HepG2 (cell line): Measurements from ENCODE around the gene ACAD11. TPM values are rescaled to one million over a fixed set of nuclear protein-coding genes. Genes with fewer than 3 reads are reported as not detected.

ENCODE experiments used
- AGO1 ChIP-seq: fragments of 200-400 bp; formaldehyde crosslinking; IDR thresholded peaks from 2 replicates; pipeline ENCODE4 v1.6.1; 2017; ENCODE audit warnings: mild to moderate bottlenecking, low read depth, low read length, moderate library complexity; ENCODE audit not compliant: poor library complexity, severe bottlenecking
- MEIS1 ChIP-seq: sonication (generic); formaldehyde crosslinking; IDR thresholded peaks from 2 replicates; pipeline ENCODE4 v1.9.0; 2021; ENCODE audit warnings: mild to moderate bottlenecking, missing genetic modification reagents, moderate library complexity, borderline replicate concordance
- MTA1 ChIP-seq: sonication (generic); formaldehyde crosslinking; IDR thresholded peaks from 2 replicates; pipeline ENCODE4 v1.4.0; 2020; ENCODE audit warnings: missing genetic modification reagents, mild to moderate bottlenecking, borderline replicate concordance
- NR2F2 ChIP-seq: IDR thresholded peaks from 2 replicates; pipeline ENCODE4 v1.6.1; 2012; ENCODE audit warnings: low read depth, inconsistent platforms, borderline replicate concordance
- REPIN1 ChIP-seq: sonication (generic); formaldehyde crosslinking; IDR thresholded peaks from 2 replicates; pipeline ENCODE4 v1.8.0; 2022; ENCODE audit warnings: missing genetic modification reagents, low read depth, mild to moderate bottlenecking, borderline replicate concordance
- SNRNP70 ChIP-seq: fragments of 200-400 bp; formaldehyde crosslinking; IDR thresholded peaks from 2 replicates; pipeline ENCODE4 v1.6.1; 2017; ENCODE audit warnings: mild to moderate bottlenecking, low read depth, low read length, moderate library complexity
- ZBTB38 ChIP-seq: sonication (generic); formaldehyde crosslinking; IDR thresholded peaks from 2 replicates; pipeline ENCODE4 v1.5.1; 2020; ENCODE audit warnings: mild to moderate bottlenecking, missing genetic modification reagents
- ZNF180 ChIP-seq: sonication (generic); formaldehyde crosslinking; IDR thresholded peaks from 2 replicates; pipeline ENCODE4 v1.4.0; 2020; ENCODE audit warnings: low read depth, missing genetic modification reagents, borderline replicate concordance
- ZNF225 ChIP-seq: sonication (generic); formaldehyde crosslinking; IDR thresholded peaks from 2 replicates; pipeline ENCODE4 v1.4.0; 2020; ENCODE audit warnings: mild to moderate bottlenecking, missing genetic modification reagents
- ZNF337 ChIP-seq: sonication (generic); formaldehyde crosslinking; IDR thresholded peaks from 2 replicates; pipeline ENCODE4 v1.5.1; 2020; ENCODE audit warnings: missing genetic modification reagents, low read depth, mild to moderate bottlenecking, borderline replicate concordance
- ZNF343 ChIP-seq: sonication (generic); formaldehyde crosslinking; IDR thresholded peaks from 2 replicates; pipeline ENCODE4 v1.4.0; 2020; ENCODE audit warnings: mild to moderate bottlenecking, missing genetic modification reagents
- ZNF354B ChIP-seq: sonication (generic); formaldehyde crosslinking; IDR thresholded peaks from 2 replicates; pipeline ENCODE4 v1.8.0; 2022; ENCODE audit warnings: mild to moderate bottlenecking, missing genetic modification reagents
- ZNF775 ChIP-seq: sonication (generic); formaldehyde crosslinking; IDR thresholded peaks from 2 replicates; pipeline ENCODE4 v1.4.0; 2020; ENCODE audit warnings: missing genetic modification reagents, mild to moderate bottlenecking, moderate library complexity, borderline replicate concordance
- polyA plus RNA-seq, 8 experiments: library from polyadenylated mRNA; depleted of rRNA in 3 of 8; stranded (reverse) in 7 of 8; unstranded in 1 of 8; fragments of >200 nt; fragmentation: Illumina TruSeq in 4 of 8; extraction: Trizol in 4 of 8; gene quantifications; 2 replicates each; pipeline versions ENCODE4 v1.2.1 to v1.2.3, GENCODE V29; 2011 to 2016; ENCODE audit warnings: low read depth in 4 of 8, missing spikeins in 1 of 8, mixed read lengths in 1 of 8; ENCODE audit not compliant: insufficient read depth in 1 of 8
- total RNA-seq, 5 experiments: library from RNA; depleted of rRNA; stranded (reverse); fragments of >200 nt; fragmentation: Illumina TruSeq; extraction: Trizol; gene quantifications; 2 replicates each; pipeline ENCODE4 v1.2.3, GENCODE V29; 2016; ENCODE audit warnings: low read depth in 1 of 5
- TF ChIP-seq, protein P1 (sequence below): sonication (generic); formaldehyde crosslinking; IDR thresholded peaks from 2 replicates; pipeline ENCODE4 v1.9.0; 2021; ENCODE audit warnings: missing genetic modification reagents, mild to moderate bottlenecking, borderline replicate concordance
- TF ChIP-seq, protein P2 (sequence below): IDR thresholded peaks from 2 replicates; pipeline ENCODE4 v1.6.1; 2016; ENCODE audit warnings: missing compliant biosample characterization, missing genetic modification reagents, borderline replicate concordance
- TF ChIP-seq, protein P3 (sequence below): sonication (generic); formaldehyde crosslinking; IDR thresholded peaks from 2 replicates; pipeline ENCODE4 v1.4.0; 2020; ENCODE audit warnings: missing genetic modification reagents
- TF ChIP-seq, protein P4 (sequence below): sonication (generic); formaldehyde crosslinking; IDR thresholded peaks from 2 replicates; pipeline ENCODE4 v1.5.1; 2020; ENCODE audit warnings: mild to moderate bottlenecking, missing genetic modification reagents, borderline replicate concordance
- TF ChIP-seq, protein P5 (sequence below): sonication (generic); formaldehyde crosslinking; IDR thresholded peaks from 2 replicates; pipeline ENCODE4 v1.5.1; 2020; ENCODE audit warnings: missing genetic modification reagents, mild to moderate bottlenecking, borderline replicate concordance
- TF ChIP-seq, protein P6 (sequence below): sonication (generic); formaldehyde crosslinking; IDR thresholded peaks from 2 replicates; pipeline ENCODE4 v1.8.0; 2022; ENCODE audit warnings: low read depth, missing genetic modification reagents

Gene ACAD11
- total and polyA plus RNA-seq, 2 of the 13 experiments (the other 11 are each of a cell fraction or from before 2014, with no cell fraction given), result 30.6 to 56.9 TPM

DNA sequence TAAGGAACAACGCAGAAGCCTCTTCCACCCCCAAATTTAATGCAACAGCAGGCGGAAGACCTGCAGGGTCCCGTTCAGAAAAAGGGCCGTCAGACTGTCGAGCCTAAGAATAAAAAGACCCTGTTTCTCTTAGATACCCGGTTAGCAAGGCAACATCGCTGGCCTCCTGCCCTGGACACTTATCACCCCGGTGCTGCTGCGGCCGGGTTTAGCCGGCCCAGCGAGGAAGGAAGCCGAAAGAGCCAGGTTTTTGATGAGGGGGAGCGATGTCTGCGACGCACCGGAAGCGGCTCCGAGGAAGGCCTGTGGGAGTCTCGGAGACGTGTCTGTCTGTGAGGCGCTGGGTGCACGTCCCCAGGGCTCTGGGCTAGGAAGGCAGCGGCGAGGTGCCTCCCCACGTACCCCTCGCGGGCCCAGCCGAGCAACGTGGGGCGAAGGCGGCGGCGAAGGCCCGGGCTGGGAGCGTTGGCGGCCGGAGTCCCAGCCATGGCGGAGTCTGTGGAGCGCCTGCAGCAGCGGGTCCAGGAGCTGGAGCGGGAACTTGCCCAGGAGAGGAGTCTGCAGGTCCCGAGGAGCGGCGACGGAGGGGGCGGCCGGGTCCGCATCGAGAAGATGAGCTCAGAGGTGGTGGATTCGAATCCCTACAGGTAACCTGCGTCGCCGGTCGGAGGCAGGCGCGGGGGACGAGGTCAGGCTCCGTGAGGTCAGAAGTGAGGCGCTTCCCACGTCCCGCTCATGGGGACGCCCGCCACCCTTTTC, 622 bp upstream of the ACAD11 start, which contains the start of gene UBA5 (continued):
- TF ChIP-seq, protein P1, sequence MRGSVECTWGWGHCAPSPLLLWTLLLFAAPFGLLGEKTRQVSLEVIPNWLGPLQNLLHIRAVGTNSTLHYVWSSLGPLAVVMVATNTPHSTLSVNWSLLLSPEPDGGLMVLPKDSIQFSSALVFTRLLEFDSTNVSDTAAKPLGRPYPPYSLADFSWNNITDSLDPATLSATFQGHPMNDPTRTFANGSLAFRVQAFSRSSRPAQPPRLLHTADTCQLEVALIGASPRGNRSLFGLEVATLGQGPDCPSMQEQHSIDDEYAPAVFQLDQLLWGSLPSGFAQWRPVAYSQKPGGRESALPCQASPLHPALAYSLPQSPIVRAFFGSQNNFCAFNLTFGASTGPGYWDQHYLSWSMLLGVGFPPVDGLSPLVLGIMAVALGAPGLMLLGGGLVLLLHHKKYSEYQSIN, result no peak
- TF ChIP-seq NR2F2 (no peak), ZNF343 (CRISPR knock-in tag) (no peak), ZNF225 (no peak), ZNF337 (CRISPR knock-in tag) (0 out of 2 replicates have a peak, but pooled peaks have one; percentile 59), REPIN1 (CRISPR knock-in tag) (no peak), ZNF775 (CRISPR knock-in tag) (no peak), MEIS1 (CRISPR knock-in tag) (no peak), ZNF354B (CRISPR knock-in tag) (no peak; the same call in 1 of the 2 replicates), ZNF180 (CRISPR knock-in tag) (no peak), ZBTB38 (CRISPR knock-in tag) (0 out of 2 replicates have a peak, but pooled peaks have one; percentile 15), SNRNP70 (no peak), MTA1 (CRISPR knock-in tag) (no peak), AGO1 (no peak)
- TF ChIP-seq, protein P2, sequence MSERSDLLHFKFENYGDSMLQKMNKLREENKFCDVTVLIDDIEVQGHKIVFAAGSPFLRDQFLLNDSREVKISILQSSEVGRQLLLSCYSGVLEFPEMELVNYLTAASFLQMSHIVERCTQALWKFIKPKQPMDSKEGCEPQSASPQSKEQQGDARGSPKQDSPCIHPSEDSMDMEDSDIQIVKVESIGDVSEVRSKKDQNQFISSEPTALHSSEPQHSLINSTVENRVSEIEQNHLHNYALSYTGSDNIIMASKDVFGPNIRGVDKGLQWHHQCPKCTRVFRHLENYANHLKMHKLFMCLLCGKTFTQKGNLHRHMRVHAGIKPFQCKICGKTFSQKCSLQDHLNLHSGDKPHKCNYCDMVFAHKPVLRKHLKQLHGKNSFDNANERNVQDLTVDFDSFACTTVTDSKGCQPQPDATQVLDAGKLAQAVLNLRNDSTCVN (CRISPR knock-in tag), result no peak; the same call in 1 of the 2 replicates
- TF ChIP-seq, protein P3, sequence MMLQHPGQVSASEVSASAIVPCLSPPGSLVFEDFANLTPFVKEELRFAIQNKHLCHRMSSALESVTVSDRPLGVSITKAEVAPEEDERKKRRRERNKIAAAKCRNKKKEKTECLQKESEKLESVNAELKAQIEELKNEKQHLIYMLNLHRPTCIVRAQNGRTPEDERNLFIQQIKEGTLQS, result no peak
- TF ChIP-seq, protein P4, sequence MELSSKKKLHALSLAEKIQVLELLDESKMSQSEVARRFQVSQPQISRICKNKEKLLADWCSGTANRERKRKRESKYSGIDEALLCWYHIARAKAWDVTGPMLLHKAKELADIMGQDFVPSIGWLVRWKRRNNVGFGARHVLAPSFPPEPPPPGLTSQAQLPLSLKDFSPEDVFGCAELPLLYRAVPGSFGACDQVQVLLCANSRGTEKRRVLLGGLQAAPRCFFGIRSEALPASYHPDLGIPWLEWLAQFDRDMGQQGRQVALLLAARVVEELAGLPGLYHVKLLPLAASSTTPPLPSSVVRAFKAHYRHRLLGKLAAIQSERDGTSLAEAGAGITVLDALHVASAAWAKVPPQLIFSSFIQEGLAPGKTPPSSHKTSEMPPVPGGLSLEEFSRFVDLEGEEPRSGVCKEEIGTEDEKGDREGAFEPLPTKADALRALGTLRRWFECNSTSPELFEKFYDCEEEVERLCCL (CRISPR knock-in tag), result no peak
- TF ChIP-seq, protein P5, sequence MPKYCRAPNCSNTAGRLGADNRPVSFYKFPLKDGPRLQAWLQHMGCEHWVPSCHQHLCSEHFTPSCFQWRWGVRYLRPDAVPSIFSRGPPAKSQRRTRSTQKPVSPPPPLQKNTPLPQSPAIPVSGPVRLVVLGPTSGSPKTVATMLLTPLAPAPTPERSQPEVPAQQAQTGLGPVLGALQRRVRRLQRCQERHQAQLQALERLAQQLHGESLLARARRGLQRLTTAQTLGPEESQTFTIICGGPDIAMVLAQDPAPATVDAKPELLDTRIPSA (CRISPR knock-in tag), result no peak
- TF ChIP-seq, protein P6, sequence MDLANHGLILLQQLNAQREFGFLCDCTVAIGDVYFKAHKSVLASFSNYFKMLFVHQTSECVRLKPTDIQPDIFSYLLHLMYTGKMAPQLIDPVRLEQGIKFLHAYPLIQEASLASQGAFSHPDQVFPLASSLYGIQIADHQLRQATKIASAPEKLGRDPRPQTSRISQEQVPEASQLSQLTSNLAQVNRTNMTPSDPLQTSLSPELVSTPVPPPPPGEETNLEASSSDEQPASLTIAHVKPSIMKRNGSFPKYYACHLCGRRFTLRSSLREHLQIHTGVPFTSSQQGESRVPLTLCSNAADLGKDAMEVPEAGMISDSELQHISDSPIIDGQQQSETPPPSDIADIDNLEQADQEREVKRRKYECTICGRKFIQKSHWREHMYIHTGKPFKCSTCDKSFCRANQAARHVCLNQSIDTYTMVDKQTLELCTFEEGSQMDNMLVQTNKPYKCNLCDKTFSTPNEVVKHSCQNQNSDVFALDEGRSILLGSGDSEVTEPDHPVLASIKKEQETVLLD (CRISPR knock-in tag), result no peak
